ENCODE results near the gene OPN1LW. TPM values are rescaled to one million over a fixed set of nuclear protein-coding genes. Genes with fewer than 3 reads are reported as not detected.
A peak's percentile ranks its signal among the peaks of the same experiment; 100 is the strongest.
"Not testable (repeated sequence)": the region's sequence is repeated elsewhere in the genome, so short reads cannot be mapped to it uniquely, and the experiment has no call there.

OPN1LW gene
- total RNA-seq, result not detected in 2 replicates

GRCh38 chrX:154144010-154144409, at the start of gene OPN1LW:
Gene OPN1LW, plus strand, starts transcription at chrX:154144243. Its CDS starts 41 bp downstream, at chrX:154144284.
- H3K36me3 Mint-ChIP-seq (ENCODE audit: low read depth); DNase-seq (ENCODE audit: low spot score); H3K9me3 Mint-ChIP-seq; H3K27ac Mint-ChIP-seq; H3K27me3 Mint-ChIP-seq (ENCODE audit: low read depth); H3K4me1 Mint-ChIP-seq (ENCODE audit: low read depth); intact Hi-C loops (cut with micrococcal nuclease); H3K4me3 Mint-ChIP-seq (ENCODE audit: low read depth): not testable (repeated sequence)

DNA sequence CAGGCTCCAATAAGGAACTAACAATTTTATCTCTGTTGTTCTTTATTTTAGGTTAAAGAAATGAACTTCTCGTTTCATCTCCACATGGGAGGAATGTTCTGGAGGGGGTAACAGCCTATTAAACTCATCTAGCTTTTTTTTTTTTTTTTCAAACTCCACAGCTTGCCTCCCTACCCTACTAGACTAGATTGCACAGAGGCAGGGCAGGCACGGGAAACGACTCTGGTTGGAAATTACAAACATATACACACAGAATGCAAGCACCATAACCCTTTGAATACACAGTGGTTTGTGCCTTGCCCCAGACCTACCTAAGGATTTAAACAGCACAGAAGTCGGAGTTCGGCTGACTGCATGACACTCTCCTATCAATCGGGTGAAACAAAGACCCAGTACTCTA, 49.2 kb upstream of the OPN1LW start:
- intact Hi-C loops (cut with micrococcal nuclease), result loop anchor here (5.0 kb wide), 4 partner anchors 38 to 277 kb away; partner anchors contain the start of genes ARHGAP4, FLNA, HCFC1 and TMEM187
- H3K27ac Mint-ChIP-seq, result peak overlapping the region; percentile 44
- H3K36me3 Mint-ChIP-seq (ENCODE audit: low read depth), result peaks cover 25% of the 10 kb centered on the region
- peak overlapping the region; percentile 99 for H3K4me3 Mint-ChIP-seq (ENCODE audit: low read depth)
- peaks cover 63% of the 10 kb centered on the region for H3K4me1 Mint-ChIP-seq (ENCODE audit: low read depth)
- no peaks in the 10 kb centered on the region for H3K9me3 Mint-ChIP-seq
- DNase-seq (ENCODE audit: low spot score), result no peak
- no peaks in the 10 kb centered on the region for H3K27me3 Mint-ChIP-seq (ENCODE audit: low read depth)

DNA sequence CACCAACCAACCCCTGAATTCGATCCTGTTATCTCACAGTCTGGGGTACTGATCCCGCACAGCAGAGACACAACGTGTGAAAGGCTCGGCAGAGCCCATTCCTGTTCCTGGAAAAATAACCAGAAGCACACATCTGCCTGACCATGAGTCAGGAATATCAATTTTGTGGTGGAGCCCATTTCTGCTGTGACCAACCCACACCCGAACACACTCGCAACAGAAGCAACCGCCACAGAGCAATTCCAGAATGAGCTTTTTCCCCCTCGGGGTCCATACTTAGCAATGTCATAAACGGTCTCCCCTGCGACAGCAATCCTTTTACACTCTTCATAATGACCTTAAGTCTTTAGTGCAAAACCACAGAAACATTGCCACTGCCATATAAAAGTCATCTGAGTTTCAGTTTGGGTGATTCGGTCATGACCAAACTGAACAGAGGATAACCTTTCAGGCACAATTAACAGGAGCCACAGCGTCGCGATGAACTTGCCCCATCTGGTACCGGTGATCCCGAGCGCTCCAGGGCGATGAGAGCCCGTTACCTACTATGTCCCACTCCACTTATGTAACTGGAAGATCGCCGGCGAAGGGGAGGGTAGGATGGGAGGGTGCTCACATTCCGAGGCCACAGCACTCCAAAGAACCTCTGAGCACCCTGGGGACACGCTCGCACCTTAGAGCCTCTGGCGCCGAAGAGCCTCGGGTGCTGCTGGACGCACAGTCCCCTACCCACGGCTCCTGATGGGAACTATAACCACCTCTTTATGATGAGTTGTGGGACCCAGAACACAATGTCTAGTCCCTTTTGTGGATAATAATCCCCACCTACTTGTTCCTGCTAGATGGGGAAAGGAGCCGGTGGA, 47.7 kb upstream of the OPN1LW start:
- peaks cover 16% of the 10 kb centered on the region for H3K36me3 Mint-ChIP-seq (ENCODE audit: low read depth)
- H3K4me1 Mint-ChIP-seq (ENCODE audit: low read depth), result peaks cover 63% of the 10 kb centered on the region

GRCh38 chrX:154097003-154097588, 46.9 kb upstream of the OPN1LW start:
- DNase-seq (ENCODE audit: low spot score), result peak; percentile 32
- H3K27ac Mint-ChIP-seq, result peak overlapping the region; percentile 100
- peak overlapping the region; percentile 99 for H3K4me3 Mint-ChIP-seq (ENCODE audit: low read depth)
- intact Hi-C loops (cut with micrococcal nuclease), result loop anchor here (2.0 to 5.0 kb wide), 5 partner anchors 28 to 275 kb away; partner anchors contain the start of genes ARHGAP4, FLNA, HCFC1 and TMEM187
- H3K36me3 Mint-ChIP-seq (ENCODE audit: low read depth), result peaks cover 16% of the 10 kb centered on the region
- H3K4me1 Mint-ChIP-seq (ENCODE audit: low read depth), result peaks cover 61% of the 10 kb centered on the region
- peaks cover 2% of the 10 kb centered on the region for H3K27me3 Mint-ChIP-seq (ENCODE audit: low read depth)
- H3K9me3 Mint-ChIP-seq, result no peaks in the 10 kb centered on the region

More for the DNA sequence above, 47.7 kb upstream of the OPN1LW start:
- Mint-ChIP-seq H3K27ac (peak overlapping the region; percentile 100), H3K27me3 (ENCODE audit: low read depth) (no peaks in the 10 kb centered on the region), H3K4me3 (ENCODE audit: low read depth) (peak overlapping the region; percentile 99), H3K9me3 (no peaks in the 10 kb centered on the region)
- DNase-seq (ENCODE audit: low spot score), result peak; percentile 9
- intact Hi-C loops (cut with micrococcal nuclease), result loop anchor here (2.0 to 5.0 kb wide), 5 partner anchors 28 to 276 kb away; partner anchors contain the start of genes ARHGAP4, FLNA, HCFC1 and TMEM187

DNA sequence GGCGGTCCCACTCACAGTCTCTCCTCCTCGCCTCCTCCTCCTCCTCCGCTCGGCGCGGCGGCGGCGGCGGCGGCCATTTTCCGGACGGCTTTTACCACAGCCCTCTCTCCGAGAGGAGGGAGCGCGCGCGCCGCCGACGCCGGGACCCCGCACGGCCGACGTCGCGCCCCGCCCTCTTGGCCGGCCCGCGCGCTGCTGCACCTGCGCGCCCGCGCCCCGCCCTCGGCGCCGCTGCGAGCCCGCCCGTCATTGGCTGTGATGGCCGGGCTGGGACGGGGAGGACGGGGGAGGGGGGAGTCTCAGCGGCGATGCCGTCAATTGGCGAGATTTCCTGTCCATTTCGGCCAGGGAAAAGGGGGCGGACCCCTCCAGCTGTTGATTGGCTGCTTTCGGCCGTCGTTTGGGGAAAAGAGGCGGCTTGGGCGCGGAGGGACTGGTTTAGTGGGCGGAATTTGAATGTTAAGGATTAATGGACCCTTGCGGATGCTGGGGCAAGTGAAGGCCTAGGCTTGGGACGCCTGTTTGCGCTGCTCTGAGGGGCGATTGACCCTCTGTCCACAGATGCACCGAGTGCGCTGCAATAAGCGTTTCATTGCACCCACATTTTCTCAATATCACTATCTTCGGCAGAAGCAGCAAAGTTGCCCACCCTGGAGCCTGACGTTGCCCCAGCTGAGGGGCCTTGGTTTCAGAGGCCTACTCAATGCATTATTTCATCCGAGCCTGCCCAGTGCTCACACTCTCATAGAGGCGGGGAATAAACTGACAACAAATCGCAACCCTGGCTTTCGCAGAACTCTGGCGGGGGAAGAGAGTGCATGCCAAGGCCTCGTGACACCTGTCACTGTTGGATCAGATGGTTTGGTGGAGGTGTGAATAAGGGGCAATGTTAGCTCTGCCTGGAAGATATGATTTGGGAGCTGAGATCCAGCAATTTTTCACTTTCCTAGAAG, 46.2 kb upstream of the OPN1LW start, which contains the start of gene MECP2:
Gene MECP2 (minus strand): TSS at position 129 of the 953 bp plus-strand sequence.
- no peaks in the 10 kb centered on the region for H3K9me3 Mint-ChIP-seq
- H3K27me3 Mint-ChIP-seq (ENCODE audit: low read depth), result peaks cover 4% of the 10 kb centered on the region
- H3K4me1 Mint-ChIP-seq (ENCODE audit: low read depth), result peaks cover 55% of the 10 kb centered on the region
- intact Hi-C loops (cut with micrococcal nuclease), result loop anchor here (2.0 to 5.0 kb wide), 5 partner anchors 27 to 274 kb away; partner anchors contain the start of genes ARHGAP4, FLNA, HCFC1 and TMEM187
- peak; percentile 85 for DNase-seq (ENCODE audit: low spot score)
- H3K4me3 Mint-ChIP-seq (ENCODE audit: low read depth), result peak within 1 kb of the TSS; percentile 99
- peaks cover 16% of the 10 kb centered on the region for H3K36me3 Mint-ChIP-seq (ENCODE audit: low read depth)
- peak within 1 kb of the TSS; percentile 100 for H3K27ac Mint-ChIP-seq

GRCh38 chrX:154098551-154098950, 45.5 kb upstream of the OPN1LW start:
- no peak for DNase-seq (ENCODE audit: low spot score)
- Mint-ChIP-seq H3K9me3 (no peaks in the 10 kb centered on the region), H3K4me3 (ENCODE audit: low read depth) (peak overlapping the region; percentile 70), H3K27me3 (ENCODE audit: low read depth) (peaks cover 8% of the 10 kb centered on the region), H3K27ac (peak overlapping the region; percentile 62), H3K36me3 (ENCODE audit: low read depth) (peaks cover 16% of the 10 kb centered on the region), H3K4me1 (ENCODE audit: low read depth) (peaks cover 52% of the 10 kb centered on the region)
- intact Hi-C loops (cut with micrococcal nuclease), result loop anchor here (5.0 kb wide), 4 partner anchors 41 to 274 kb away; partner anchors contain the start of genes ARHGAP4, FLNA, HCFC1 and TMEM187

DNA sequence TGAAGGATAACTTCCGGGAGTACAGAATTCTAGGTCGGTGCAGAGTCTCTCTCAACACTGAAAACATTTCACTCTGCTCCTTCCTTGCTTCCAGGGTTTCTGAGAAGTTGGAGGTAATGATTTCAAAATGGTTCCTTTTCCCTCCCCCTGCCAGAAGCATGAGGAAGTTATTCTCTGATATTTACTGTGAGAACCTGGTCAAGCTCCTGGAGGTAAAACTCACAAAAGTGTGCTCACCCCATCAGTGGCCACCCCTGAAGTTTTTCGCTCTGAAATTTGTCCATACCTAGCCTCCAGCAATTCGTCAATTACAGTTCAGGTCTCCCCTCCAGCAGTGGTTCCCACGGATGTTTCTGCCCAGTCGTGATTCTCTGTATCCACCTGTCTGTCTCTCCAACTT, 30.3 kb upstream of the OPN1LW start:
- peaks cover 13% of the 10 kb centered on the region for H3K27me3 Mint-ChIP-seq (ENCODE audit: low read depth)
- H3K27ac Mint-ChIP-seq, result no peak overlapping the region
- intact Hi-C loops (cut with micrococcal nuclease), result no loop called here

GRCh38 chrX:154114652-154115051, 29.4 kb upstream of the OPN1LW start:
- intact Hi-C loops (cut with micrococcal nuclease), result no loop called here
- no peak for DNase-seq (ENCODE audit: low spot score)
- Mint-ChIP-seq H3K9me3 (no peaks in the 10 kb centered on the region), H3K27ac (no peak overlapping the region), H3K36me3 (ENCODE audit: low read depth) (no peaks in the 10 kb centered on the region), H3K4me3 (ENCODE audit: low read depth) (no peak overlapping the region), H3K27me3 (ENCODE audit: low read depth) (peaks cover 13% of the 10 kb centered on the region), H3K4me1 (ENCODE audit: low read depth) (peaks cover 5% of the 10 kb centered on the region)

More for the DNA sequence above, 30.3 kb upstream of the OPN1LW start:
- Mint-ChIP-seq H3K4me3 (ENCODE audit: low read depth) (no peak overlapping the region), H3K36me3 (ENCODE audit: low read depth) (no peaks in the 10 kb centered on the region), H3K4me1 (ENCODE audit: low read depth) (peaks cover 5% of the 10 kb centered on the region), H3K9me3 (no peaks in the 10 kb centered on the region)
- no peak for DNase-seq (ENCODE audit: low spot score)

DNA sequence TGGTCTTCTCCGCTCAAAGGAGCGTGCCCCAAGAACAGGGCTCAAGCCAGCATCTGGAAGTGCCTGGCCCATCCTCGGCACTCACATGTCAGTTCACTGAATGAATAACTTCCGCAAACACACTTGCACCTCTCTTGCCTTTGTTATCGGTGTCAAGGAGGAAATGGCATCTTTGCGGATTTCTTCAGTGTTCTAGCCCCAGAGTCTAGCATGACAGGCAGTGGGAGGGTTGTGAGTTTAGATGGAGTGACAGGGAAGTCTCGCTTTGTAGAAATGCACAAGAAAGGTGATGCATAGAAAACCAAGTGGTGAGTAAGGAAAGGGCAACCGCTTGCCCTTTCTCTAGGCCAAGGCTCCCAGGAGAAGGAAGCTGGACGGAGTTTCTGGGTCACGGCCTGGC, 29.0 kb upstream of the OPN1LW start:
- Mint-ChIP-seq H3K4me3 (ENCODE audit: low read depth) (no peak overlapping the region), H3K27ac (no peak overlapping the region), H3K27me3 (ENCODE audit: low read depth) (peaks cover 14% of the 10 kb centered on the region), H3K9me3 (no peaks in the 10 kb centered on the region), H3K36me3 (ENCODE audit: low read depth) (no peaks in the 10 kb centered on the region), H3K4me1 (ENCODE audit: low read depth) (peaks cover 5% of the 10 kb centered on the region)
- no peak for DNase-seq (ENCODE audit: low spot score)
- intact Hi-C loops (cut with micrococcal nuclease), result no loop called here

- no peaks in the 10 kb centered on the region for H3K36me3 Mint-ChIP-seq (ENCODE audit: low read depth)
- no peak for DNase-seq (ENCODE audit: low spot score)
- peaks cover 5% of the 10 kb centered on the region for H3K4me1 Mint-ChIP-seq (ENCODE audit: low read depth)
- intact Hi-C loops (cut with micrococcal nuclease), result no loop called here
- no peaks in the 10 kb centered on the region for H3K9me3 Mint-ChIP-seq
- H3K4me3 Mint-ChIP-seq (ENCODE audit: low read depth), result no peak overlapping the region
- peaks cover 15% of the 10 kb centered on the region for H3K27me3 Mint-ChIP-seq (ENCODE audit: low read depth)
- H3K27ac Mint-ChIP-seq, result no peak overlapping the region
These were observed 28.3 kb upstream of the OPN1LW start for GRCh38 chrX:154115750-154116149.

DNA sequence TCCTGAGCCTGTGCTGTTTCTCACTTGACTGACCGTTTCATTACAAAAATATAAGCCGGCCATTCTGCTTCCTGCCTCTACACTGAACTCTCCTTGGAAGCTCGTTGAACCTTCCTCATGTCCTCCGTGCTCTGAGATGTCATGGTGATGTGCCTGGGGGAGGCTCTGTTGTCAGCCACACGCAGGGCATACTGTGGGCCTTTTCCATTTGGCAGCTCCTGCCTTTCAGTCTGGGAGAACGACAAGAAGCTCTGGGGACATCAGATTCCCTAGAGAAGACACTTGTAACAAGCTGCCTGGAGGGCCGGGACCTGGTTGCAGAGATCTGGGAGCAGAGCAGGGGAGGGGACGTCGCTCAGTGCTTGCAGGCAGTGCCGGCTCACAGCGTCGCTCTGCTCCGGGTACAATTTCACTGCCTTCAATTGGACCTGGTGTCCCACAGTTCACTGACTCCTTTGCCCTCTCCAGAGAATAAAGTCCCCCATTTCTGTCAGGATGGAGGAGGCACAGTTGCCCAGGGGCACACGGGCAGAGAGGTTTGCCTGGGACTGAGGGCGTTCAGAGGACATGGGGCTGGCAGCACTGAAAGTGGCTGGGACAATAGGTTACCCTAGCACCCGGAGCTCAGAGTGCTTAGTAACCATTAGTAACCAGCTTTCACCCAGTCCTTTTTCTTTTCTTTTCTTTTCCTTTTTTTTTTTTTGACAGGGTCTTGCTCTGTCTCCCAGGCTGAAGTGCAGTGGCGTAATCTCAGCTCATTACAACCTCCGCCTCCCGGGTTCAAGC, 27.4 kb upstream of the OPN1LW start:
- no peaks in the 10 kb centered on the region for H3K36me3 Mint-ChIP-seq (ENCODE audit: low read depth)
- DNase-seq (ENCODE audit: low spot score), result no peak
- intact Hi-C loops (cut with micrococcal nuclease), result no loop called here
- H3K4me3 Mint-ChIP-seq (ENCODE audit: low read depth), result no peak overlapping the region
- peaks cover 15% of the 10 kb centered on the region for H3K27me3 Mint-ChIP-seq (ENCODE audit: low read depth)
- no peak overlapping the region for H3K27ac Mint-ChIP-seq
- peaks cover 4% of the 10 kb centered on the region for H3K4me1 Mint-ChIP-seq (ENCODE audit: low read depth)
- H3K9me3 Mint-ChIP-seq, result no peaks in the 10 kb centered on the region
